Melanocyte of skin (primary cell): ENCODE measurements around the gene SYT4. TPM values are rescaled to one million over a fixed set of nuclear protein-coding genes. Genes with fewer than 3 reads are reported as not detected.

Source experiments
- total RNA-seq, 2 donors: library from RNA; depleted of rRNA; stranded (reverse); fragments of >200 nt; gene quantifications; 2 replicates each; pipeline ENCODE4 v1.2.3, GENCODE V29; 2012

The SYT4 gene, protein sequence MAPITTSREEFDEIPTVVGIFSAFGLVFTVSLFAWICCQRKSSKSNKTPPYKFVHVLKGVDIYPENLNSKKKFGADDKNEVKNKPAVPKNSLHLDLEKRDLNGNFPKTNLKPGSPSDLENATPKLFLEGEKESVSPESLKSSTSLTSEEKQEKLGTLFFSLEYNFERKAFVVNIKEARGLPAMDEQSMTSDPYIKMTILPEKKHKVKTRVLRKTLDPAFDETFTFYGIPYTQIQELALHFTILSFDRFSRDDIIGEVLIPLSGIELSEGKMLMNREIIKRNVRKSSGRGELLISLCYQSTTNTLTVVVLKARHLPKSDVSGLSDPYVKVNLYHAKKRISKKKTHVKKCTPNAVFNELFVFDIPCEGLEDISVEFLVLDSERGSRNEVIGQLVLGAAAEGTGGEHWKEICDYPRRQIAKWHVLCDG
- total RNA-seq = not detected

DNA sequence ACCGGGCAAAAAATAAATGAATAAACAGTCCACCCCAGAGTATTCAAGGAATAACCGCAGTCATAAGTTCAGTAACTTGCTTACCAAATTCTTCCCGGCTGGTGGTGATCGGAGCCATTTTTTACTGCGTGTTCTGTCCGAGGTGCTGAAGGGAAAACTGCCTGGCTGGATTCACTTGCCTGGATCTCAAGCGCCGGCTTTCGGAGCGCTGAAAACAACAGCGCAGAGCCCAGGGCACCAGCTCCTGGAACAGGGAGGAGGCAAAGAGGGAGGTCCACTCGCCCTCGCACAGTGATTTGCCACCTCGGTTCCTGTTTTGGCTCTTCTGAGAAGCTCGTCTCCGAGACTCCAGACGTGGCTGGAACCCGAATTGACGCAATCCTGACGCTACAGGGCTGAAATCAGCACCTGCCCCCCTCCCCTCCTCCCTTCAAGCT lies at the start of gene SYT4:
Gene SYT4 (minus strand): TSS at position 327 of the 437 bp plus-strand sequence. CDS start 209 bp downstream, at position 118.

Other genes starting within 250 kb of the SYT4 start
- gene RIT2, start 161.8 kb downstream of the SYT4 start, total RNA-seq = not detected